AG10803 (cell line): ENCODE measurements around the gene EPB41L3.

ENCODE experiments used
- DNase-seq: peaks from one replicate; pipeline ENCODE4 v3.0.0; 2010; ENCODE audit warnings: low read depth
- H3K4me3 ChIP-seq: 2 replicates; pipeline ENCODE4 v1.5.1; 2011; ENCODE audit warnings: mild to moderate bottlenecking, low read length, control low read depth
- CTCF ChIP-seq: conservative IDR thresholded peaks from 2 replicates; pipeline ENCODE4 v1.5.1; 2011; ENCODE audit warnings: mild to moderate bottlenecking, low read length, control low read depth, inconsistent platforms

The EPB41L3 gene

DNA sequence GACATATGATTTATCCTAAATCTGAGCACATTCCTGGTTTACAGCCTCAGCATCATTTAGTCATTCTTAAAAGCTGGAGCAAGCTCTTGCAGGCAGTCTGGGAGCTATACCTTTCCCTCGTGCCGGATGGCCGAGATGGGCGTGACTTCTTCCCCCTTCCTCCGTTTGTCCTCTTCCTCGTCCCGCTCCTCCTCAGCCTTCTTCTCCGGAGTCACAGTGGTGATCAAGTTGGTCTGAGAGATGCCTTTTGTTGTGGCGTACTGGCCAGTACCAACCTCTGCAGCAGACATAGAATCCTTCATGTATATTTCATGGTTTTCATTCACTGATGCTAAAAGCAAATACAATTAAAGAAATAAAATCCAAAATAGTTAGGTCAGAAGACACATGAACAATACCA is 124.2 kb downstream of the EPB41L3 start:
- no peak overlapping the region for H3K4me3 ChIP-seq
- TF ChIP-seq CTCF: no peak
- DNase-seq: no peak

- DNase-seq: no peak
- no peak overlapping the region for H3K4me3 ChIP-seq
- TF ChIP-seq CTCF: no peak
These were observed 124.8 kb downstream of the EPB41L3 start for GRCh38 chr18:5419030-5419429.

GRCh38 chr18:5417342-5417741 is 126.5 kb downstream of the EPB41L3 start:
- TF ChIP-seq CTCF: no peak
- no peak overlapping the region for H3K4me3 ChIP-seq
- peak; percentile 40 for DNase-seq

- H3K4me3 ChIP-seq: no peak overlapping the region
- no peak for DNase-seq
- TF ChIP-seq CTCF: no peak
These were observed 127.7 kb downstream of the EPB41L3 start for GRCh38 chr18:5416112-5416511.

DNA sequence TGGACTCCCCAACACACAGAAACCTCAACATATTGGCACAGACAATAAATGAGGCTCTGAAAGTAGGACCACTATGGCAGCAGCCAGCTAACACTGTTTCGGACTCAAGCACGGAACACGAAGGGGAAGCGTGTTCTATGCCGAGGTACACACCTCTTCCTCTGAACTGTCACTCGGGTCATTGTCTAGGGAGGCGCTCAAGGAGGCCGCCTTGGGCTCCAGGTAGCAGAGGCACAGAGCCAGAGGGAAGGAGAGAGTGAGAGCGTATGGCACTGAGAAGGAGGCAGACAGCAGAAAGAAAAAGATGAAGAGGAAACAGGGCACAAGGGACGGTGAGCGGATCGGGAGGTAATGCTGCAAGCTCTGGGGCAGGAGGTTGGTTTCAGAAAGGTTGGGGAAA is 128.1 kb downstream of the EPB41L3 start:
- no peak for TF ChIP-seq CTCF
- H3K4me3 ChIP-seq: no peak overlapping the region
- DNase-seq: no peak

GRCh38 chr18:5415031-5415430 is 128.8 kb downstream of the EPB41L3 start:
- no peak for TF ChIP-seq CTCF

GRCh38 chr18:5414546-5414945 is 129.3 kb downstream of the EPB41L3 start:
- DNase-seq: no peak
- TF ChIP-seq CTCF: no peak
- no peak overlapping the region for H3K4me3 ChIP-seq

More at GRCh38 chr18:5415031-5415430, 128.8 kb downstream of the EPB41L3 start:
- H3K4me3 ChIP-seq: no peak overlapping the region
- no peak for DNase-seq
